ENCODE measurements around the gene NOVA2. TPM values are rescaled to one million over a fixed set of nuclear protein-coding genes. Genes with fewer than 3 reads are reported as not detected.

Gene NOVA2
- total and polyA plus RNA-seq, 9 of the 15 experiments (the other 6 are each of a cell fraction or from before 2014, with no cell fraction given): not detected

DNA sequence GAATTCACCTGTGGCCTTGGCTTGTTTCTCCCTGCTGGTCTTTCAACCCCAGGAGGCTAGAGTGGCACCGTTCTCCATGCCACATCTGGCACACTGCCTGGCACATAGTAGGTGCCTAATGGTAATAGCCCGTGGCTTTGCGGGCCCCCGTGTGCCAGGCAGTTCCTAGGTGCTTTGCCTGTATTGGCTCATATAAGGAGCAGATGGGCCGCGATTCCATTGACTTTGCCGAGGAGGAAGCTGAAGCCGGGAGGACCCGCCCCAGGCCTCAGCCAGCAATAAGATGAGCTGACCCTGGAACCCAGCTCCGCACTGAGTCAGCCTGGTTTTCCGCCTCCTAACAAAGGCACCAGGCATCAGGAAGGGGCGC, 48.4 kb upstream of the NOVA2 start:
- H3K9me3 ChIP-seq (replicated peaks; ENCODE audit: control insufficient read depth, insufficient read depth, low read depth, low read length): no peaks in the 10 kb centered on the region
- no peak overlapping the region for H3K4me2 ChIP-seq (ENCODE audit: insufficient read depth, low read length)
- H3K9me1 ChIP-seq (ENCODE audit: control insufficient read depth, insufficient read depth, low read length): no peaks in the 10 kb centered on the region
- intact Hi-C loops (cut with micrococcal nuclease) (loop anchor here (5.0 kb wide), 1 partner anchor 110 kb away; the partner anchor contains the start of gene NANOS2), in situ Hi-C loops (cut with MboI) (no loop called here)
- peaks cover 6 to 28% of the 10 kb centered on the region in 2 experiments; a peak in 3 of 5 replicates for H3K4me1 ChIP-seq (replicated peaks in 1 of 2; ENCODE audit: control insufficient read depth in 2 of 2, insufficient read depth in 2 of 2, low read length in 2 of 2)
- FAIRE-seq: no peak
- no TSS peak for BruUV-seq (replicated peaks)
- peaks cover 1% of the 10 kb centered on the region; the same call in 1 of the 2 replicates for H4K20me1 ChIP-seq (replicated peaks; ENCODE audit: control insufficient read depth, insufficient read depth, low read length)
- H3K27ac ChIP-seq (ENCODE audit: extremely low read depth, low read depth, low read length): no peak overlapping the region
- ChIA-PET CTCF (ENCODE audit: low intra/inter-chr PET ratio) (no interaction called here), POLR2A (interaction anchor here (1.0 to 1.6 kb wide), 2 partner anchors 11 to 27 kb away, joined by 3 to 5 read pairs; partner anchors contain the start of gene CCDC61)
- no peak for ATAC-seq
- 72% methylated on average over 11 of the region's 12 CpGs for WGBS (ENCODE audit: insufficient coverage, low coverage, missing lambda C conversion rate)
- TF ChIP-seq ZKSCAN8 (CRISPR knock-in tag; IDR thresholded peaks at IDR 0.05) (no peak), ZNF232 (CRISPR knock-in tag; IDR thresholded peaks at IDR 0.05) (no peak), ZKSCAN1 (IDR thresholded peaks at IDR 0.05; ENCODE audit: low read depth, low read length) (peak; percentile 87), COPS2 (conservative IDR thresholded peaks at IDR 0.05) (no peak), NFRKB (IDR thresholded peaks at IDR 0.05; ENCODE audit: low read depth) (no peak), ZNF324 (CRISPR knock-in tag; IDR thresholded peaks at IDR 0.05) (no peak), LEF1 (IDR thresholded peaks at IDR 0.05) (no peak)
- H3K27me3 ChIP-seq (ENCODE audit: control insufficient read depth in 2 of 2, insufficient read depth in 2 of 2, low read length in 2 of 2): no peaks in the 10 kb centered on the region
- H3K36me3 ChIP-seq (ENCODE audit: control insufficient read depth, insufficient read depth, low read length): peaks cover 12% of the 10 kb centered on the region; the same call in 1 of the 3 replicates
- DNase-seq (ENCODE audit: extremely low read depth in 1 of 4, low spot score in 3 of 4): no peak
- H3K9ac ChIP-seq (ENCODE audit: insufficient read depth in 1 of 2, low read depth in 2 of 2, low read length in 2 of 2): no peak overlapping the region
- H2AFZ ChIP-seq (ENCODE audit: low read depth, low read length): no peak overlapping the region
- no peak overlapping the region for H3K4me3 ChIP-seq
- H3K79me2 ChIP-seq (ENCODE audit: control insufficient read depth, insufficient read depth, low read length): no peaks in the 10 kb centered on the region
